ENCODE data around the gene NPBWR2.

Gene NPBWR2

GRCh38 chr20:64065062-64065973, 42.0 kb downstream of the NPBWR2 start:
- H3K27me3 ChIP-seq (ENCODE audit: insufficient read depth, low read depth): peaks cover under 1% of the 10 kb centered on the region; the same call in 1 of the 2 replicates
- peaks cover 13% of the 10 kb centered on the region; the same call in 1 of the 2 replicates for H3K79me2 ChIP-seq (ENCODE audit: insufficient read depth, low read depth)
- peak overlapping the region; percentile 95 for H3K27ac ChIP-seq
- H3K36me3 ChIP-seq (ENCODE audit: insufficient read depth): no peaks in the 10 kb centered on the region
- TF ChIP-seq, protein P1, sequence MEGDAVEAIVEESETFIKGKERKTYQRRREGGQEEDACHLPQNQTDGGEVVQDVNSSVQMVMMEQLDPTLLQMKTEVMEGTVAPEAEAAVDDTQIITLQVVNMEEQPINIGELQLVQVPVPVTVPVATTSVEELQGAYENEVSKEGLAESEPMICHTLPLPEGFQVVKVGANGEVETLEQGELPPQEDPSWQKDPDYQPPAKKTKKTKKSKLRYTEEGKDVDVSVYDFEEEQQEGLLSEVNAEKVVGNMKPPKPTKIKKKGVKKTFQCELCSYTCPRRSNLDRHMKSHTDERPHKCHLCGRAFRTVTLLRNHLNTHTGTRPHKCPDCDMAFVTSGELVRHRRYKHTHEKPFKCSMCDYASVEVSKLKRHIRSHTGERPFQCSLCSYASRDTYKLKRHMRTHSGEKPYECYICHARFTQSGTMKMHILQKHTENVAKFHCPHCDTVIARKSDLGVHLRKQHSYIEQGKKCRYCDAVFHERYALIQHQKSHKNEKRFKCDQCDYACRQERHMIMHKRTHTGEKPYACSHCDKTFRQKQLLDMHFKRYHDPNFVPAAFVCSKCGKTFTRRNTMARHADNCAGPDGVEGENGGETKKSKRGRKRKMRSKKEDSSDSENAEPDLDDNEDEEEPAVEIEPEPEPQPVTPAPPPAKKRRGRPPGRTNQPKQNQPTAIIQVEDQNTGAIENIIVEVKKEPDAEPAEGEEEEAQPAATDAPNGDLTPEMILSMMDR (conservative IDR thresholded peaks at IDR 0.05; ENCODE audit: low read depth, low read length): no peak
- peak overlapping the region; percentile 94 for H3K4me2 ChIP-seq
- peak overlapping the region; percentile 54; the same call in 1 of the 2 replicates for H3K9ac ChIP-seq
- peaks cover 45% of the 10 kb centered on the region for H3K4me1 ChIP-seq (ENCODE audit: low read depth, poor library complexity, severe bottlenecking)
- H2AFZ ChIP-seq (ENCODE audit: low read depth): peak overlapping the region; percentile 10; the same call in 1 of the 2 replicates
- no peak overlapping the region for H3K4me3 ChIP-seq (IDR thresholded peaks at IDR 0.05; ENCODE audit: insufficient read depth, low read depth, low read length)
- no peaks in the 10 kb centered on the region for H4K20me1 ChIP-seq (ENCODE audit: insufficient read depth)

DNA sequence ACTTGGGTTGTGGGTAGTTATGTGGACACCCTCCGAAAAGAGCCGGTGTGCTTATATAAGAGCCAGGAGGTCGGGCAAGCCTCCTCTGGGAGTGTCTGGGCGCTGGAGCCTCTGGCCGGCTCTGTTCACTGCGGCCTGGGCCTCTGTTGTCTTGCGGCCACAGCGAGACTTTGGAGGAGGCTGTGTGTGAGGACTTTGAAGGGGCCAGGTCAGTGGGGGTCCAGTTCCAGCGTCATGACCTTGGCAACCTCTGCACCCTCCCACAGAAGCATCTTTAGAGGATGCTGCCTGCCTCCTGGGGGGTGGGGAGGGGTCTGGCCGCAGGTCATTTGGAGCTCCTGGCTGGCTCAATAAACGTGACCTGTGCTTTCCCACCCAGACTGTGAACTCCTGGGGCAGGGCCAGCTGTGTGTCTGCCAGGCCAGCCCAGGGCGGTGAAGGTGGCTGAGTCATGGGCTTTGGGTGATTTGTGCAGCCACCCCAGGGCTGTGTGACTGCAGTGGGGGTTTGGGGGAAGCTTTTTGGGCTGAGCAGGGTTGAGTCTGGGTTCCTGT, 43.1 kb downstream of the NPBWR2 start:
- TF ChIP-seq, protein P1 (conservative IDR thresholded peaks at IDR 0.05; ENCODE audit: low read depth, low read length): no peak
- no peaks in the 10 kb centered on the region for H4K20me1 ChIP-seq (ENCODE audit: insufficient read depth)
- no peak overlapping the region for H2AFZ ChIP-seq (ENCODE audit: low read depth)
- H3K4me1 ChIP-seq (ENCODE audit: low read depth, poor library complexity, severe bottlenecking): peaks cover 45% of the 10 kb centered on the region
- H3K4me3 ChIP-seq (IDR thresholded peaks at IDR 0.05; ENCODE audit: insufficient read depth, low read depth, low read length): no peak overlapping the region
- peaks cover 10% of the 10 kb centered on the region; the same call in 1 of the 2 replicates for H3K27me3 ChIP-seq (ENCODE audit: insufficient read depth, low read depth)
- peak overlapping the region; percentile 94 for H3K4me2 ChIP-seq
- H3K36me3 ChIP-seq (ENCODE audit: insufficient read depth): no peaks in the 10 kb centered on the region
- H3K27ac ChIP-seq: peak overlapping the region; percentile 95
- H3K79me2 ChIP-seq (ENCODE audit: insufficient read depth, low read depth): peaks cover 13% of the 10 kb centered on the region; the same call in 1 of the 2 replicates
- peak overlapping the region; percentile 51; the same call in 1 of the 2 replicates for H3K9ac ChIP-seq

- TF ChIP-seq, protein P1 (conservative IDR thresholded peaks at IDR 0.05; ENCODE audit: low read depth, low read length): no peak
- H3K27me3 ChIP-seq (ENCODE audit: insufficient read depth, low read depth): peaks cover 10% of the 10 kb centered on the region; the same call in 1 of the 2 replicates
- H3K79me2 ChIP-seq (ENCODE audit: insufficient read depth, low read depth): peaks cover 13% of the 10 kb centered on the region; the same call in 1 of the 2 replicates
- no peaks in the 10 kb centered on the region for H4K20me1 ChIP-seq (ENCODE audit: insufficient read depth)
- peak overlapping the region; percentile 95 for H3K27ac ChIP-seq
- peak overlapping the region; percentile 94 for H3K4me2 ChIP-seq
- H3K36me3 ChIP-seq (ENCODE audit: insufficient read depth): no peaks in the 10 kb centered on the region
- H3K4me1 ChIP-seq (ENCODE audit: low read depth, poor library complexity, severe bottlenecking): peaks cover 45% of the 10 kb centered on the region
- H3K4me3 ChIP-seq (IDR thresholded peaks at IDR 0.05; ENCODE audit: insufficient read depth, low read depth, low read length): no peak overlapping the region
- H3K9ac ChIP-seq: peak overlapping the region; percentile 51; the same call in 1 of the 2 replicates
- peak overlapping the region; percentile 93 for H2AFZ ChIP-seq (ENCODE audit: low read depth)
Measured at GRCh38 chr20:64063389-64064144, 43.8 kb downstream of the NPBWR2 start.
